ENCODE data around the gene CSRP1. TPM values are rescaled to one million over a fixed set of nuclear protein-coding genes. Genes with fewer than 3 reads are reported as not detected.

Gene CSRP1
- total and polyA plus RNA-seq, 2 experiments from 2014 or later, result 5.8 to 29.9 TPM

GRCh38 chr1:201471772-201472171 is 35.2 kb downstream of the CSRP1 start (continued):
- TF ChIP-seq, protein P1, sequence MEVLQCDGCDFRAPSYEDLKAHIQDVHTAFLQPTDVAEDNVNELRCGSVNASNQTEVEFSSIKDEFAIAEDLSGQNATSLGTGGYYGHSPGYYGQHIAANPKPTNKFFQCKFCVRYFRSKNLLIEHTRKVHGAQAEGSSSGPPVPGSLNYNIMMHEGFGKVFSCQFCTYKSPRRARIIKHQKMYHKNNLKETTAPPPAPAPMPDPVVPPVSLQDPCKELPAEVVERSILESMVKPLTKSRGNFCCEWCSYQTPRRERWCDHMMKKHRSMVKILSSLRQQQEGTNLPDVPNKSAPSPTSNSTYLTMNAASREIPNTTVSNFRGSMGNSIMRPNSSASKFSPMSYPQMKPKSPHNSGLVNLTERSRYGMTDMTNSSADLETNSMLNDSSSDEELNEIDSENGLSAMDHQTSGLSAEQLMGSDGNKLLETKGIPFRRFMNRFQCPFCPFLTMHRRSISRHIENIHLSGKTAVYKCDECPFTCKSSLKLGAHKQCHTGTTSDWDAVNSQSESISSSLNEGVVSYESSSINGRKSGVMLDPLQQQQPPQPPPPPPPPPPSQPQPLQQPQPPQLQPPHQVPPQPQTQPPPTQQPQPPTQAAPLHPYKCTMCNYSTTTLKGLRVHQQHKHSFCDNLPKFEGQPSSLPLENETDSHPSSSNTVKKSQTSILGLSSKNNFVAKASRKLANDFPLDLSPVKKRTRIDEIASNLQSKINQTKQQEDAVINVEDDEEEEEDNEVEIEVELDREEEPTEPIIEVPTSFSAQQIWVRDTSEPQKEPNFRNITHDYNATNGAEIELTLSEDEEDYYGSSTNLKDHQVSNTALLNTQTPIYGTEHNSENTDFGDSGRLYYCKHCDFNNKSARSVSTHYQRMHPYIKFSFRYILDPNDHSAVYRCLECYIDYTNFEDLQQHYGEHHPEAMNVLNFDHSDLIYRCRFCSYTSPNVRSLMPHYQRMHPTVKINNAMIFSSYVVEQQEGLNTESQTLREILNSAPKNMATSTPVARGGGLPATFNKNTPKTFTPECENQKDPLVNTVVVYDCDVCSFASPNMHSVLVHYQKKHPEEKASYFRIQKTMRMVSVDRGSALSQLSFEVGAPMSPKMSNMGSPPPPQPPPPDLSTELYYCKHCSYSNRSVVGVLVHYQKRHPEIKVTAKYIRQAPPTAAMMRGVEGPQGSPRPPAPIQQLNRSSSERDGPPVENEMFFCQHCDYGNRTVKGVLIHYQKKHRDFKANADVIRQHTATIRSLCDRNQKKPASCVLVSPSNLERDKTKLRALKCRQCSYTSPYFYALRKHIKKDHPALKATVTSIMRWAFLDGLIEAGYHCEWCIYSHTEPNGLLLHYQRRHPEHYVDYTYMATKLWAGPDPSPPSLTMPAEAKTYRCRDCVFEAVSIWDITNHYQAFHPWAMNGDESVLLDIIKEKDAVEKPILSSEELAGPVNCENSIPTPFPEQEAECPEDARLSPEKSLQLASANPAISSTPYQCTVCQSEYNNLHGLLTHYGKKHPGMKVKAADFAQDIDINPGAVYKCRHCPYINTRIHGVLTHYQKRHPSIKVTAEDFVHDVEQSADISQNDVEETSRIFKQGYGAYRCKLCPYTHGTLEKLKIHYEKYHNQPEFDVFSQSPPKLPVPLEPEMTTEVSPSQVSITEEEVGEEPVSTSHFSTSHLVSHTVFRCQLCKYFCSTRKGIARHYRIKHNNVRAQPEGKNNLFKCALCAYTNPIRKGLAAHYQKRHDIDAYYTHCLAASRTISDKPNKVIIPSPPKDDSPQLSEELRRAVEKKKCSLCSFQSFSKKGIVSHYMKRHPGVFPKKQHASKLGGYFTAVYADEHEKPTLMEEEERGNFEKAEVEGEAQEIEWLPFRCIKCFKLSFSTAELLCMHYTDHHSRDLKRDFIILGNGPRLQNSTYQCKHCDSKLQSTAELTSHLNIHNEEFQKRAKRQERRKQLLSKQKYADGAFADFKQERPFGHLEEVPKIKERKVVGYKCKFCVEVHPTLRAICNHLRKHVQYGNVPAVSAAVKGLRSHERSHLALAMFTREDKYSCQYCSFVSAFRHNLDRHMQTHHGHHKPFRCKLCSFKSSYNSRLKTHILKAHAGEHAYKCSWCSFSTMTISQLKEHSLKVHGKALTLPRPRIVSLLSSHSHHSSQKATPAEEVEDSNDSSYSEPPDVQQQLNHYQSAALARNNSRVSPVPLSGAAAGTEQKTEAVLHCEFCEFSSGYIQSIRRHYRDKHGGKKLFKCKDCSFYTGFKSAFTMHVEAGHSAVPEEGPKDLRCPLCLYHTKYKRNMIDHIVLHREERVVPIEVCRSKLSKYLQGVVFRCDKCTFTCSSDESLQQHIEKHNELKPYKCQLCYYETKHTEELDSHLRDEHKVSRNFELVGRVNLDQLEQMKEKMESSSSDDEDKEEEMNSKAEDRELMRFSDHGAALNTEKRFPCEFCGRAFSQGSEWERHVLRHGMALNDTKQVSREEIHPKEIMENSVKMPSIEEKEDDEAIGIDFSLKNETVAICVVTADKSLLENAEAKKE (CRISPR knock-in tag; IDR thresholded peaks at IDR 0.05), result no peak
- TF ChIP-seq, protein P2, sequence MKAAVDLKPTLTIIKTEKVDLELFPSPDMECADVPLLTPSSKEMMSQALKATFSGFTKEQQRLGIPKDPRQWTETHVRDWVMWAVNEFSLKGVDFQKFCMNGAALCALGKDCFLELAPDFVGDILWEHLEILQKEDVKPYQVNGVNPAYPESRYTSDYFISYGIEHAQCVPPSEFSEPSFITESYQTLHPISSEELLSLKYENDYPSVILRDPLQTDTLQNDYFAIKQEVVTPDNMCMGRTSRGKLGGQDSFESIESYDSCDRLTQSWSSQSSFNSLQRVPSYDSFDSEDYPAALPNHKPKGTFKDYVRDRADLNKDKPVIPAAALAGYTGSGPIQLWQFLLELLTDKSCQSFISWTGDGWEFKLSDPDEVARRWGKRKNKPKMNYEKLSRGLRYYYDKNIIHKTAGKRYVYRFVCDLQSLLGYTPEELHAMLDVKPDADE (IDR thresholded peaks at IDR 0.05), result no peak
- no peak for TF ChIP-seq CREB1 (CRISPR knock-in tag; IDR thresholded peaks at IDR 0.05; ENCODE audit: low read depth)

- Histone ChIP-seq H3K27ac (ENCODE audit: low read depth) (no peak overlapping the region), H2AFZ (no peak overlapping the region), H3K79me2 (replicated peaks; ENCODE audit: insufficient read depth) (peaks cover 19% of the 10 kb centered on the region), H3K27me3 (ENCODE audit: insufficient read depth) (peaks cover 43% of the 10 kb centered on the region), H4K20me1 (replicated peaks; ENCODE audit: insufficient read depth) (peaks cover 2% of the 10 kb centered on the region), H3K36me3 (ENCODE audit: insufficient read depth) (no peaks in the 10 kb centered on the region; the same call in 1 of the 2 replicates), H3K4me2 (no peak overlapping the region), H3K9me2 (ENCODE audit: insufficient read depth) (0 out of 2 replicates have a peak, but pooled peaks cover 6% of the 10 kb centered on the region), H3K4me1 (ENCODE audit: insufficient read depth) (peaks cover 6% of the 10 kb centered on the region), H3K4me3 (no peak overlapping the region), H3F3A (replicated peaks; ENCODE audit: low read depth) (0 out of 2 replicates have a peak, but pooled peaks cover 4% of the 10 kb centered on the region)
- ATAC-seq (no peak), DNase-seq (ENCODE audit: low spot score) (no peak)
- H3K27me3 Mint-ChIP-seq (ENCODE audit: insufficient read depth, low read depth, poor library complexity), result peaks cover 42% of the 10 kb centered on the region
- H3K36me3 Mint-ChIP-seq (ENCODE audit: low read depth), result peaks cover 14% of the 10 kb centered on the region
- H3K9me3 Mint-ChIP-seq, result no peaks in the 10 kb centered on the region
- peaks cover 14% of the 10 kb centered on the region for H3K4me1 Mint-ChIP-seq
- H3K4me3 Mint-ChIP-seq, result peak overlapping the region; percentile 73; the same call in 2 of the 3 replicates
- no peak overlapping the region for H3K27ac Mint-ChIP-seq
- TF ChIP-seq ZNF114 (CRISPR knock-in tag; IDR thresholded peaks at IDR 0.05), result no peak
- no peak for TF ChIP-seq ZNF331 (CRISPR knock-in tag; IDR thresholded peaks at IDR 0.05; ENCODE audit: low read depth)
- no peak for TF ChIP-seq POLR2AphosphoS5 (IDR thresholded peaks at IDR 0.05; ENCODE audit: low read depth)
- no peak for TF ChIP-seq CREB1 (CRISPR knock-in tag; IDR thresholded peaks at IDR 0.05; ENCODE audit: low read depth)
- TF ChIP-seq EZH2 (IDR thresholded peaks at IDR 0.05; ENCODE audit: low read depth, unreplicated experiment), result no peak
- TF ChIP-seq, protein P2 (IDR thresholded peaks at IDR 0.05), result no peak
Observed at GRCh38 chr1:201470581-201470980, 36.3 kb downstream of the CSRP1 start.
